ENCODE measurements around the gene PRKCA.

- TF ChIP-seq POLR2A (IDR thresholded peaks at IDR 0.05; ENCODE audit: extremely low read depth, insufficient read length): no peak
- TF ChIP-seq CTCF (IDR thresholded peaks at IDR 0.05; ENCODE audit: low read depth, low read length): no peak
Measured at GRCh38 chr17:66638707-66639479, 336.5 kb downstream of the PRKCA start.

All from NB4 (cell line).